NCI-H2081 (cell line): ENCODE measurements around the gene CES4A.

Experiments
- DNase-seq, 2 experiments: peaks; one replicate each; lab custom pipeline; 2025; lab: John Stamatoyannopoulos, UW

The CES4A gene

DNA sequence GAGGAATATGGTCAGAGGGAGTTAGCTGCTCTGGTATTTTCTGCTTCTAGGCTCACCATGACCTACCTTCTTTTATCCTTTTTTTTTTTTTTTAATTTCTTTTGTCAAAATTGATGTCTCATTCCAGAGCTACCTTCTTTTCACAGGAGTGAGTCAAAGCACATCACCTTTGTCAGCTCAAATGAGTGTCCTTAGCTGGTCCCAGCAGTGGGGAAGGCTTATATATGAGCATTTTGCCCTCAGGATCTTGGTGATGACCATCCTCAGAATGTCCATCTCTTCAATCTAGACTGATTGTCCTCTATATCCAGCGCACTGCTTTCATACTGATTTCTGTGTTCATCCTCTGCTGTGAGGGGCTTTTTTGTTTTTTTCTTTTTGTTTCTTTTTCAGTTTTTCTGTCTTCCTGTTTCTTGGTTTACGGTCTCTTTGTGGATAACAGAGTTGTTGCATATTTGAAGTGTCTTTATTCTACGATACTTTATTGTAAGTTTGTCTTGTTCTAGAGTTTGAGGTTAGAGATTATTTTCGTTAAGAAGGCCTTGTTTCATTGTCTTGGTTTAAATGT lies 65.5 kb downstream of the CES4A start:
- no peak for DNase-seq

DNA sequence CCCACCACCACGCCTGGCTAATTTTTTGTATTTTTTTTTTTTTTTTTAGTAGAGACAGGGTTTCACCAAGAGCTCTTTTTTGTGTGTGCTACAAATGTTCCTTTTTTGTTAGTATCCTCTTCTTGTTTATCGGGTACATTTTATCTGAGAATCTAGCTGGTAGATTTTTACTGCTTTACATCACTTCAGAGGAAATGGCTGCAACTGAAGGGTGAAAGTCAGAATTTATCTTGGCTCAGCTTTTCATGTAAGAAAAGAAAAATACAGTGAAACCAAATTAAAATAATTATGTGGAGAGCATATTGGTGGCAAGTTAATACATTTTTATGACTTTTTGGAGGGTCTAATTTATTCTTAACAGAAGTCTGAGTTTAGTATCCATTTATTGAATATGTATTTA lies 66.5 kb downstream of the CES4A start:
- DNase-seq = no peak

DNA sequence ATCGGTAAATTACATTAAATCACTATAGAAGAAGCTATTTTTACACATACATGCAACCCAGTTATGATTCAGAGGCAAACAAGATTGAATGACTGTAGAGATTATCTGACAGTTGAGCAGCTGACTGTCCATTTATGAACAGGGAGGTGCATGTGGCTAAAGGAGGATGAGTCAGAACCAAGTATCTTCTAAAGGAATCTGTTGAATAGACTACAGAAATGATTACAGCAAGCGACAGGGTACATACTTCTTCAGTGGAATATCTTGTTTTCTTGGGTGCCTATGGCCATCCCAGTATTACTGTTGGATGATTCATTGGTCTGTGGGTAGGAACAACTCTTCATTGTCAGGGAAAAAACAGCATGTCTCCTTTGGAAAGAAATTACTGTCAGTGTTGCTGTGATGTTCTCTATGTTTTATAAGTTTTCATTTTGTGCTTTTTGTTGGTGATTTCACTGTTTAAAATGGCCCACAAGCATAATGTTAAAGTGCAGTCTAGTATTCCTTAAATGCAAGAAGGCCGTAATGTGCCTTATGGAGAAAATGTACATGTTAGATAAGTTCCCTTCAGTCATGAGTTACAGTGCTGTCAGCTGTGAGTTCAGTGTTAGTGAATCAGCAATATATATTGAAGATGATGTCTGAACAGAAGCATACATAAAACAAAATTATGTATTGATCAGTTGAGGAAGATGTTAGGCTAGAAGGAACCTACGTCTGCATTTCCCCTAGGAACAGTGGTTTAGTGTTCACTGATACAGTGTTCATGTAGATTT lies 67.5 kb downstream of the CES4A start:
- no peak for DNase-seq
